ENCODE measurements around the gene ZC3H13.

DNA sequence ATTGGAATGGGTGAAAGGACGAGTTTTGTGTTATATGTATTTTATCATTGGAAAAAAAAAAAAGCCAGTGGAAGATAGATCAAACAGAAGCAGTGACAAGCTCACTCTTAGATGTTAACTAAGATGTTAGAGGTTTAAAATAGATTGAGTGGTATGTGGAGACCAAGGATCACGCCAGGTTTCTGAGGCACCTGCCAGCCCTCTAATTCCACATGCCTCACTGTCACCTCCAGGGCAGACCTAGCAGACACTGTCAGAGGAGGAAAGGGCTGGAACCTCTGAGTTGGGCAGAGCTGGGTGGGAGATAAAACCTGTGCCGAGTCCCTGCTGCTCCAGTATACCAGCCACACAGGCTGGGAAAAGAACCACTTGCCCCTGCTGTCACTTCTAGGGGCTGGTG lies 143.5 kb downstream of the ZC3H13 start:
- TF ChIP-seq ZZZ3 (IDR thresholded peaks at IDR 0.05; ENCODE audit: control insufficient read depth, insufficient read length, low read depth) (no peak), CEBPB (IDR thresholded peaks at IDR 0.05; ENCODE audit: borderline replicate concordance in 1 of 2, low read depth in 2 of 2, low read length in 2 of 2) (no peak), EP300 (IDR thresholded peaks at IDR 0.05; ENCODE audit: borderline replicate concordance in 1 of 2, control insufficient read depth in 1 of 2, low read depth in 2 of 2, low read length in 2 of 2) (no peak), PML (IDR thresholded peaks at IDR 0.05; ENCODE audit: low read length) (no peak)
- TF ChIP-seq, protein P1, sequence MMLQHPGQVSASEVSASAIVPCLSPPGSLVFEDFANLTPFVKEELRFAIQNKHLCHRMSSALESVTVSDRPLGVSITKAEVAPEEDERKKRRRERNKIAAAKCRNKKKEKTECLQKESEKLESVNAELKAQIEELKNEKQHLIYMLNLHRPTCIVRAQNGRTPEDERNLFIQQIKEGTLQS (IDR thresholded peaks at IDR 0.05; ENCODE audit: borderline replicate concordance, extremely low read depth, low read depth, low read length), result no peak
- TF ChIP-seq, protein P2, sequence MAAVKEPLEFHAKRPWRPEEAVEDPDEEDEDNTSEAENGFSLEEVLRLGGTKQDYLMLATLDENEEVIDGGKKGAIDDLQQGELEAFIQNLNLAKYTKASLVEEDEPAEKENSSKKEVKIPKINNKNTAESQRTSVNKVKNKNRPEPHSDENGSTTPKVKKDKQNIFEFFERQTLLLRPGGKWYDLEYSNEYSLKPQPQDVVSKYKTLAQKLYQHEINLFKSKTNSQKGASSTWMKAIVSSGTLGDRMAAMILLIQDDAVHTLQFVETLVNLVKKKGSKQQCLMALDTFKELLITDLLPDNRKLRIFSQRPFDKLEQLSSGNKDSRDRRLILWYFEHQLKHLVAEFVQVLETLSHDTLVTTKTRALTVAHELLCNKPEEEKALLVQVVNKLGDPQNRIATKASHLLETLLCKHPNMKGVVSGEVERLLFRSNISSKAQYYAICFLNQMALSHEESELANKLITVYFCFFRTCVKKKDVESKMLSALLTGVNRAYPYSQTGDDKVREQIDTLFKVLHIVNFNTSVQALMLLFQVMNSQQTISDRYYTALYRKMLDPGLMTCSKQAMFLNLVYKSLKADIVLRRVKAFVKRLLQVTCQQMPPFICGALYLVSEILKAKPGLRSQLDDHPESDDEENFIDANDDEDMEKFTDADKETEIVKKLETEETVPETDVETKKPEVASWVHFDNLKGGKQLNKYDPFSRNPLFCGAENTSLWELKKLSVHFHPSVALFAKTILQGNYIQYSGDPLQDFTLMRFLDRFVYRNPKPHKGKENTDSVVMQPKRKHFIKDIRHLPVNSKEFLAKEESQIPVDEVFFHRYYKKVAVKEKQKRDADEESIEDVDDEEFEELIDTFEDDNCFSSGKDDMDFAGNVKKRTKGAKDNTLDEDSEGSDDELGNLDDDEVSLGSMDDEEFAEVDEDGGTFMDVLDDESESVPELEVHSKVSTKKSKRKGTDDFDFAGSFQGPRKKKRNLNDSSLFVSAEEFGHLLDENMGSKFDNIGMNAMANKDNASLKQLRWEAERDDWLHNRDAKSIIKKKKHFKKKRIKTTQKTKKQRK (IDR thresholded peaks at IDR 0.05; ENCODE audit: low read depth, low read length), result no peak
